ENCODE measurements around the gene RRAGD.
"Not testable (repeated sequence)": the region's sequence is repeated elsewhere in the genome, so short reads cannot be mapped to it uniquely, and the experiment has no call there.

RRAGD gene

GRCh38 chr6:89411145-89412070 is 665 bp downstream of the RRAGD start:
- DNase-seq (ENCODE audit: low read depth in 2 of 2) = peak in 1 of 2 donors; percentile 7

- DNase-seq (ENCODE audit: low read depth in 2 of 2) = no peak
Measured at GRCh38 chr6:89410788-89411144, 1.3 kb downstream of the RRAGD start.

DNA sequence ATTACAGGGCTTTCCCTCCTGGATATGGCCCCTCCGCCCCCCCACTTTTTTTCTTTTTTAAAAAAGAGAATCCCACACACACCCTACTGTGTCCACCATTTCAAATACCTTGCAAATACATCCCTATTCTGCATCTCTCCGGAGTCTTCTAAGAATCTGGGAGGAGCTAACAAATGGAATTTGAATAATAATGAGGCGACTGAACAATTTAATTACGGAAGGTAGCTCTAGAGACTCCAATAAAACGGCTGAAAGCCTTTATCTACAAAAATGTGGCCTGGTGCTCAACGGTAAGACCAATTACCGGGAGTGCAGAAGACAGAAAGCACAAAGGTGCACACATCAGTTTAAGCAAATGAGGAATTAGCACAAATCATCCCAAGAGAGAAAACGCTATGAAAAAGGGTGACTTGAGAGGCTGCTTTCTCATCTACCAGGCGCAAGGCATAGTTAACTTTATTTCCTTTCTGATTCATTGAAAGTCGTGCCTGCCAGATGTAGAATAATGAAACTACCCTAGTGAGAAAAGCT is 1.8 kb downstream of the RRAGD start:
- no peak for DNase-seq (ENCODE audit: low read depth in 2 of 2)

DNA sequence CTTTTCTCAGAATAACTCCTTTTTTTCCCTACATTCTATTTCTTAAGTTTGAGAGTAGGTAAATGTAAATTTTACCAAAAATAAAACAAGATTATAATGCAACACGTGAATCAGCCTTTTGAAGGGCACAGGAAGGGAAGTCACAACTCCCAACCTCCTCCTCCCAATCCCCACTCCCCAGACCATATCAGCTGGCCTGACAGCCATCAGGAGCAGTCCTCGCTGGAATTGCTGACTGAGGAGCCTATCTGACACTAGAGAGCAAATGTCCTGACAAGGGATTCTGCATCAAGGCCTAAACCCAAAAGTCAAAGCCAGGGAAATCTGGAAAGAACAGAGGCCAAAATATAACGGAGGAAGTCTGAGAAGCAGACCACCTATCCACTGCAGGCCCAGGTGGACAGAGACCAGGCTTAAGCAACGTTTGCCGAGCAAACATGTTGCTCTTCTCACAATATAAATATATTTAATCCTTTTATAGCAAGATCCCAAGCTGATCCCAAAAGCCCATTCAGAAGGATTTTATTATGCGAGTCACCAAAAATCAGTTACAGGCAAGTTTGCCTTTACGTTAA is 2.5 kb downstream of the RRAGD start:
- no peak for DNase-seq (ENCODE audit: low read depth in 2 of 2)

DNA sequence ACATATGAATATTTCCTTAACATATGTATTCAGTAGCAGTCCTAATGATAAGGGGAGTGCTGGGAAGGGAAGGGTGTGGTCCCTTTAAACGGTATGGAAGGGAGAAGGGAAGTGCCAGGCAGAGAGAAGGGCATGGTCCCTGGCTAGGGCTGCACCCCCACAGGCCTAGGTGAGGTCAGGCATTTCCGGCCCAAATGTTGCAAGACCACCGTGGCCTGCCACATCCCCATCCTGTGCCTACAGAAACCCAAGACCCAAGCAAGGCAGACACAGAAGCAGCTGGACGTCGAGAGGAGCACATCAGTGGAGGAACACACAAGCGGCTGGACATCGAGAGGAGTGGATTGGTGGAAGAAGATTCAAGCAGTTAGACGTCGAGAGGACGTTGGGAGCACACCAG is 5.9 kb downstream of the RRAGD start:
- DNase-seq (ENCODE audit: low read depth in 2 of 2) = no peak

- DNase-seq (ENCODE audit: low read depth in 2 of 2) = no peak
Measured at GRCh38 chr6:89404512-89404911, 7.6 kb downstream of the RRAGD start.

DNA sequence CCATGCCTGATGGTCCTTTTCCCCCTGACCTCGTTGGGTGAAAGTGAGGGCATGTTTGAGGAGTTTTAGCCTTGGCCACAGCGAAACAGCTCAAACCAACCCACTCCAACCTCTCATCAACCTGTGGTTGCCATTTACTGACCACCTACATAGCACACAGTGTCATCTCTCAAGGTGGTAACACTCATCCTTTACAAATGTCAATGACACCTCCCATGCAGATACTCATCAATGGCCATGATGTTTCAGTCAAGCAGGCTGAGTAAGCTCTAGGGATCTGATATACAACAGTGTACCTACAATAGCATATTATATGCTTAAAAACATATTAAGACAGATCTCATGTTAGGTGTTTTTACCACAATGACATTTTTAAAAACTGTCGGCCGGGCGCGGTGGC is 9.3 kb downstream of the RRAGD start:
- DNase-seq (ENCODE audit: low read depth in 2 of 2) = no peak

DNA sequence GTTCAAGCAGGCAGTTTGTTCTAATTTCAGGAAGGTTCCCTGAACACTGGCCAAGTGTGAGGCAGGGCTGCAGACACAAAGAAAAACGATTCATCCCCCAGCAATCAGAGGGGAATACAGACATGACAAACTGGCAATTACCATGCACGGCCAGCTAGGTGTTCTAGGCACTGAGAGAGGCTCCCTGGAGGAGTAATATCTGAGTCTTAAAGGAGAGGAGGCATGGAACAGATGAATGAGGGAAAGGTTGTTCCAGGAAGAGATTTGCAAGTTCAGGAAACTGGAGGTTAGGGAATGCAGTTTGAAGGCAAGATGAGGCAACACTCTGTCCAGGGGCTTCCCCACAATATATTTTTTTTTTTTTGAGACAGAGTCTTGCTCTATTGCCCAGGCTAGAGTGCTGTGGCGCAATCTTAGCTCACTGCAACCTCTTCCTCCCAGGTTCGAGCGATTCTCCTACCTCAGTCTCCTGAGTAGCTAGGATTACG is 11.1 kb downstream of the RRAGD start:
- no peak for DNase-seq (ENCODE audit: low read depth in 2 of 2)

DNA sequence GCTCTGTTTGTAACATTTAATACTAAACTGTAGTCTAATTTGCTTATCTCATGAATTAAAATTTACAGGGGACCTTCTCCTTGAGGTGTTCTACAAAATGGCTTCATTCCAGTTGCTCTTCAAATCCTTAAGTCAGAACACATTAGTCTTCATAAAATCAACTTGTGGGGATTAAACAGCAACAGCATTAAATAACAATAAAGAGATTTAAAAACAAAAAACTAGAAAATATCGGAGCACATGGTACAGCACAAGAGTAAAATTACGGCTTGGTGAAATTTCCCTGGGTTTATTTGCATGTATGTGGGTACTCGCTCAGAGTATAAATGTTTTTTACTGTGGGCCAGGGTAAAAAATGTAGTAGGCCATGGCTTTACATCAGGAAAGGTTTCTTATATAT is 12.0 kb downstream of the RRAGD start:
- DNase-seq (ENCODE audit: low read depth in 2 of 2) = no peak

- DNase-seq (ENCODE audit: low read depth in 2 of 2) = no peak
Measured at GRCh38 chr6:89398762-89399525, 13.1 kb downstream of the RRAGD start.

- not testable (repeated sequence) for DNase-seq (ENCODE audit: low read depth in 2 of 2)
Measured at GRCh38 chr6:89397884-89398283, 14.2 kb downstream of the RRAGD start.

- no peak for DNase-seq (ENCODE audit: low read depth in 2 of 2)
Measured at GRCh38 chr6:89393659-89394058, 18.4 kb downstream of the RRAGD start.

- no peak for DNase-seq (ENCODE audit: low read depth in 2 of 2)
Measured at GRCh38 chr6:89392823-89393222, 19.2 kb downstream of the RRAGD start.

DNA sequence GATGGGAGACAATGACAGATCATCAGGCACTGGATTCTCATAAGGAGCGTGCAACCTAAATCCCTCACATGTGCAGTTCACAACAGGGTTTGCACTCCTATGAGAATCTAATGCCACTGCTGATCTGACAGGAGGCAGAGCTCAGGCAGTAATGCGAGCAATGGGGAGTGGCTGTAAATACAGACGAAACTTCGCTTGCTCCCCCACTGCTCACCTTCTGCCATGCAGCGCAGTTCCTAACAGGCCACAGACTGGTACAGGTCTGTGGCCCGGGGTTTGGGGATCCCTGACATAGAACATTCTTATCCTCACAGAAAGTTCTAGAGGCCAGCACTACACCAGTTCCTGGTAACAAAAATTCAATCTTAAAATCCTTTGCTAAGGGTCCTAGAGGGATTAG is 23.2 kb downstream of the RRAGD start:
- DNase-seq (ENCODE audit: low read depth in 2 of 2) = no peak

GRCh38 chr6:89387516-89388201 is 24.4 kb downstream of the RRAGD start:
- no peak for DNase-seq (ENCODE audit: low read depth in 2 of 2)

DNA sequence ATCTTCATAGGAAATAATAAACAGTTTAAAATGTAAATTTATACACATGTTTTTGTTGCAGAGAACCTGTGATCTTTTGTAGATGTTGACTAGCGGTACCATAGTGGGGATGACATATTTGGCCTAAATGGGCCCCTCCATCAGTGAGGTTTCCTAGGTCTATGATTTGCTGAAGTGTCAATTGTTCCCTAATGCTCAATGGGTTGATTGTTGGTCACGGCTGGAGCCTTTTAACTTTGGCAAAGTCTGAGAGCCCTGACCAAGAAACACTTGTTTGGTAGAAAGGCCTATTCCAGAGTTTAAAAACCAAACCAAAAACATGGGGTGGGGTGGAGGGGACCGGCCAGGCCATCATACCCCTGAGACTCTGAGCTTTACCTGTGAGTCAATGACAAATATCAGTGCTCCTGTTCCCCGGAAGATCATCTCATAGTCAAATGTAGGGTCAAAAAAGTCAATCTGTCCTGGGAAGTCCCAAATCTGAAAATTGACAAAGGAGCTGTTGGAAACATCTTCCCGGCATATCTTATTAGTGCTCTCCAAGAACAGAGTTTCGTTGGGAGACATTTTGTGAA is 25.1 kb downstream of the RRAGD start:
- no peak for DNase-seq (ENCODE audit: low read depth in 2 of 2)

GRCh38 chr6:89385846-89386245 is 26.2 kb downstream of the RRAGD start:
- DNase-seq (ENCODE audit: low read depth in 2 of 2) = no peak

DNA sequence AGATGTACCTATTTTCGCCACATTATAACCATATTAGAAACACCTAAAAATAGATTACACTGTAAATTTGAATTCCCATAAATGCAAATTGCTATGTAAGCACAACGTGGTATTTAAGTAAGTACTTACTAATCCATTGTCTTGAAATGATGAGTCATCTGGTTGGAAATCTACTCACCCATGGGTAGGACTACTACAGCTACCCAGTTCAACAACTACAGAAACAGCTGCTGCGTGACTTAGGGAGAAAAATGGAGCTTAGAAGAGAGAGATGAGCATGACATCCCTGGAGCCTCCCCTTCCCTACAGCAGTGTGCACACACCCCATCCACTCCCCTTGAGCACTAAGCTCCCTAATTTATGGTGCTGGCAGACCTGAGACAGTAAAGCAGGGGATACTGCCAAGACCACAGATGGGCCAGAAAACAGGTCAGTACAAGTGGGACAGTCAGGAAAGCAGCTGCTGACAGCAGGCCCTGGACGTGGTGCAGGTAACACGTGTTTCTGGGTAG is 26.9 kb downstream of the RRAGD start:
- DNase-seq (ENCODE audit: low read depth in 2 of 2) = no peak

- DNase-seq (ENCODE audit: low read depth in 2 of 2) = no peak
Measured at GRCh38 chr6:89381031-89381430, 31.0 kb downstream of the RRAGD start.

GRCh38 chr6:89379281-89379680 is 32.8 kb downstream of the RRAGD start:
- no peak for DNase-seq (ENCODE audit: low read depth in 2 of 2)

- DNase-seq (ENCODE audit: low read depth in 2 of 2) = no peak
Measured at GRCh38 chr6:89378628-89379027, 33.4 kb downstream of the RRAGD start.
